Neural cell (in vitro differentiated cells): ENCODE data around the gene KCNJ6. TPM values are rescaled to one million over a fixed set of nuclear protein-coding genes. Genes with fewer than 3 reads are reported as not detected.

Experiments used
- H2AFZ ChIP-seq: fragments of 200-600, 300-800 bp; sonication (generic), shearing (Covaris generic); 2 replicates; pipeline ENCODE4 v1.6.0; 2014; ENCODE audit warnings: low read depth, mild to moderate bottlenecking, antibody characterized with exemption, low read length, moderate library complexity
- H3F3A ChIP-seq: fragments of 200-600 bp; shearing (Covaris generic); 2 replicates; pipeline ENCODE4 v1.6.1; 2016; ENCODE audit warnings: mild to moderate bottlenecking, moderate library complexity, mixed read lengths, antibody characterized with exemption, low read length; ENCODE audit not compliant: insufficient read depth, poor library complexity, severe bottlenecking
- H3K27ac ChIP-seq: fragments of 200-600, 300-800 bp; sonication (generic), shearing (Covaris generic); 2 replicates; pipeline ENCODE4 v1.5.1; 2014; ENCODE audit warnings: mild to moderate bottlenecking, low read length, moderate library complexity
- H3K27me3 ChIP-seq: fragments of 300-800, 200-600 bp; sonication (generic), shearing (Covaris generic); 2 replicates; pipeline ENCODE4 v1.6.0; 2014; ENCODE audit warnings: mild to moderate bottlenecking, low read depth, low read length, moderate library complexity; ENCODE audit not compliant: insufficient read depth
- H3K36me3 ChIP-seq: fragments of 300-800, 200-600 bp; sonication (generic), shearing (Covaris generic); 2 replicates; pipeline ENCODE4 v1.5.1; 2014; ENCODE audit warnings: mild to moderate bottlenecking, antibody characterized with exemption, low read length, moderate library complexity; ENCODE audit not compliant: insufficient read depth
- H3K4me2 ChIP-seq: fragments of 300-800, 200-600 bp; sonication (generic), shearing (Covaris generic); 2 replicates; pipeline ENCODE4 v1.6.0; 2014; ENCODE audit warnings: mild to moderate bottlenecking, low read length
- H3K4me3 ChIP-seq: fragments of 300-800, 200-600 bp; sonication (generic), shearing (Covaris generic); 2 replicates; pipeline ENCODE4 v1.5.1; 2014; ENCODE audit warnings: mild to moderate bottlenecking, low read length, moderate library complexity
- H3K79me2 ChIP-seq: fragments of 200-600 bp; shearing (Covaris generic); replicated peaks from 2 replicates; pipeline ENCODE4 v1.6.0; 2014; ENCODE audit warnings: mild to moderate bottlenecking, low read length, moderate library complexity; ENCODE audit not compliant: insufficient read depth
- H3K9ac ChIP-seq: fragments of 300-800, 200-600 bp; sonication (generic), shearing (Covaris generic); 2 replicates; pipeline ENCODE4 v1.6.1; 2016; ENCODE audit warnings: mild to moderate bottlenecking, low read length, mixed read lengths
- H3K9me2 ChIP-seq: fragments of 200-600 bp; shearing (Covaris generic); 2 replicates; pipeline ENCODE4 v1.6.1; 2016; ENCODE audit warnings: mild to moderate bottlenecking, low read length, mixed read lengths; ENCODE audit not compliant: insufficient read depth
- H3K9me3 ChIP-seq: fragments of 200-600, 300-800 bp; sonication (generic), shearing (Covaris generic); 2 replicates; pipeline ENCODE4 v1.6.1; 2016; ENCODE audit warnings: mild to moderate bottlenecking, mixed run types, low read length, moderate library complexity, mixed read lengths
- H4K20me1 ChIP-seq: fragments of 200-600 bp; shearing (Covaris generic); 2 replicates; pipeline ENCODE4 v1.6.1; 2016; ENCODE audit warnings: mild to moderate bottlenecking, mixed run types; ENCODE audit not compliant: insufficient read depth
- CTCF ChIP-seq: fragments of 450-650 bp; IDR thresholded peaks from 2 replicates; pipeline ENCODE4 v1.5.1; 2014; ENCODE audit warnings: antibody characterized with exemption, mild to moderate bottlenecking, moderate library complexity; ENCODE audit not compliant: poor library complexity, severe bottlenecking
- EP300 ChIP-seq: fragments of 450-650 bp; conservative IDR thresholded peaks from 2 replicates; pipeline ENCODE4 v1.6.1; 2014; ENCODE audit warnings: antibody characterized with exemption, mild to moderate bottlenecking, moderate library complexity; ENCODE audit not compliant: poor library complexity, severe bottlenecking
- EZH2 ChIP-seq: fragments of 200-600, 300-800 bp; shearing (Covaris generic), sonication (generic); IDR thresholded peaks from 2 replicates; pipeline ENCODE4 v1.6.1; 2014; ENCODE audit warnings: antibody characterized with exemption, low read length, borderline replicate concordance, mild to moderate bottlenecking; ENCODE audit not compliant: insufficient read depth, poor library complexity, severe bottlenecking
- MXI1 ChIP-seq: fragments of 450-650 bp; conservative IDR thresholded peaks from 2 replicates; pipeline ENCODE4 v1.6.1; 2014; ENCODE audit warnings: antibody characterized with exemption, mild to moderate bottlenecking; ENCODE audit not compliant: poor library complexity, severe bottlenecking
- POLR2AphosphoS5 ChIP-seq: IDR thresholded peaks from 2 replicates; pipeline ENCODE4 v1.6.1; 2012
- RAD21 ChIP-seq: fragments of 450-650 bp; conservative IDR thresholded peaks from 2 replicates; pipeline ENCODE4 v1.6.1; 2014; ENCODE audit warnings: antibody characterized with exemption, mild to moderate bottlenecking, moderate library complexity
- REST ChIP-seq: IDR thresholded peaks from 2 replicates; pipeline ENCODE4 v1.6.1; 2012; ENCODE audit warnings: borderline replicate concordance
- SMC3 ChIP-seq: fragments of 450-650 bp; conservative IDR thresholded peaks from 2 replicates; pipeline ENCODE4 v1.6.1; 2014; ENCODE audit warnings: antibody characterized with exemption, mild to moderate bottlenecking, moderate library complexity; ENCODE audit not compliant: poor library complexity
- TAF1 ChIP-seq: IDR thresholded peaks from 2 replicates; pipeline ENCODE4 v1.6.1; 2012; ENCODE audit warnings: low read depth
- polyA plus RNA-seq: library from polyadenylated mRNA; depleted of rRNA; stranded (reverse); fragments of >200 nt; gene quantifications from 2 replicates; pipeline ENCODE4 v1.2.3, GENCODE V29; 2014

The KCNJ6 gene
- polyA plus RNA-seq, 1 donor from 2014 or later: 1.7 TPM

- no peak for TF ChIP-seq SMC3
- TF ChIP-seq MXI1: no peak
- no peak for TF ChIP-seq TAF1
- TF ChIP-seq POLR2AphosphoS5: no peak
- TF ChIP-seq EZH2: no peak
- no peak for TF ChIP-seq EP300
- TF ChIP-seq REST: no peak
- no peak for TF ChIP-seq RAD21
- no peak for TF ChIP-seq CTCF
- Histone ChIP-seq H3K79me2 (no peaks in the 10 kb centered on the region), H3K9me3 (no peaks in the 10 kb centered on the region), H3K36me3 (no peaks in the 10 kb centered on the region), H3K4me2 (no peak overlapping the region), H3K27ac (no peak overlapping the region), H3K27me3 (no peaks in the 10 kb centered on the region), H2AFZ (no peak overlapping the region), H3K9me2 (no peaks in the 10 kb centered on the region), H4K20me1 (no peaks in the 10 kb centered on the region), H3K9ac (no peak overlapping the region), H3K4me3 (no peak overlapping the region), H3F3A (no peaks in the 10 kb centered on the region)
These were observed 328.6 kb downstream of the KCNJ6 start for GRCh38 chr21:37587635-37588177.

- no peak for TF ChIP-seq EZH2
- TF ChIP-seq RAD21: no peak
- no peak for TF ChIP-seq REST
- TF ChIP-seq MXI1: no peak
- no peak for TF ChIP-seq POLR2AphosphoS5
- no peak for TF ChIP-seq CTCF
- no peak for TF ChIP-seq EP300
- TF ChIP-seq SMC3: no peak
- no peak for TF ChIP-seq TAF1
- H3K36me3 ChIP-seq: no peaks in the 10 kb centered on the region
- no peaks in the 10 kb centered on the region for H4K20me1 ChIP-seq
- no peak overlapping the region for H3K9ac ChIP-seq
- no peaks in the 10 kb centered on the region for H3F3A ChIP-seq
- H3K9me3 ChIP-seq: no peaks in the 10 kb centered on the region
- H3K27ac ChIP-seq: no peak overlapping the region
- H3K4me2 ChIP-seq: no peak overlapping the region
- no peaks in the 10 kb centered on the region for H3K9me2 ChIP-seq
- no peak overlapping the region for H3K4me3 ChIP-seq
- no peaks in the 10 kb centered on the region for H3K27me3 ChIP-seq
- H2AFZ ChIP-seq: no peak overlapping the region
- H3K79me2 ChIP-seq: no peaks in the 10 kb centered on the region
These were observed 329.1 kb downstream of the KCNJ6 start for GRCh38 chr21:37587203-37587602.
